NCI-H82 (cell line): ENCODE results near the gene FCHSD2.
"Not testable (repeated sequence)": the region's sequence is repeated elsewhere in the genome, so short reads cannot be mapped to it uniquely, and the experiment has no call there.

ENCODE experiments used
- DNase-seq: peaks from one replicate; lab custom pipeline; 2025; lab: John Stamatoyannopoulos, UW

FCHSD2 gene

DNA sequence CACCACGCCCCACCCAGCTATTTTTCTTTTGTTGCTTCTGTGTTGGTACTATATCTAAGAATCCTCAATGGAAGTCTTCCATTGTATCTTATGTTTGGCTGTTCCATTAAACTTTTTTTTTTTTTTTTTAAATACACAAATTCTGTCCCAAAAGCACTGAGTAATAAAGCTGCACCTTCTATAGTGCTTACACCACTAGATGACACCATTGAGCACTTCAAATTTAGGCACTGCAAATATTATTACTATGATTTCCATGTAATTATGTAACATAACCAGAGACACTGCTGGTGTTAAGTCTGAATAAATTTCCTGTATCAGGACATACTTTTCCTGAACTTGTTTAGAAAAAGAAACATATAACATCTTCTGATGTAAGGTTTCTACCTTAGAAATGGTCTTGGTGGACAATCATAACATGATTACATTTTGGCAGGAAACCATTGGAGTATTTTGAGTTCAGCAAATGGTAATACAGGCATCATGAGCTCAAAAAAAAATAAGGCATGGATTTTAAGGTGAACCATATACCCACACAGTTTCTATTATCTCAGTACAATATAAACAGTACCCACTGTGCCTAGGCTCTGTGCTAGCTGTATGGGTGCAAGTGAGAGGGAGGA is 217.4 kb downstream of the FCHSD2 start:
- no peak for DNase-seq

DNA sequence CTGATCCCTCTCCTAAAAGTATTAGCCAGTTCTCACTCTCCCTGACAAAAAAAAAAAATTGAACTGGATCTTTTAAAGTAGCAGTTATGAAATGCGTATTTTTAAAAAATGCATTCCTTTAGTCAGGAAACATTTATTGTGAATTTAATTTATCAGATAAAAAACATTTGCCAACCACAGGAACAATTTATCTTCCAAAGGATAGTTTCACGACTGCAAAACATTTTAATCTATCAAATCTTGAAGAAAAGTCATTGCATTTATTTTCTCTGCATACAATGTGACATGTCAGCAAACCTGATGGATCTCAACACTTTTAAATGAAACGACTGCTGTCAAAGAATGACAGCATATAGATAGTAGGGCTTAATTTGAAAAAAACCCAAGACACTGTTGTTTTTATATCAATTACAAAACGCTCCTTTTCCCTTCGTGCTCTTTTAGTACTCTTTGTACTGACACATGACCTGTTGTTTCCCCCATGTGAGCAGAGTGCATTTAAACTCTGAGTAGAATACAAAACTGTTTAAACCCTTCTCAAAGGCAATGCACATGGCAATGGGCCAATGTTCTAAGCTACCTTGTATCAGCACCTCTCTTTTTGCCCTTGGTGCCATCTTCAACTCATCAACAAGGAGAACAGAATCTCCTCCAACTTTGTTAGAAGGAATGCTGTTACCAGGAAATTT is 220.9 kb downstream of the FCHSD2 start:
- DNase-seq = no peak

DNA sequence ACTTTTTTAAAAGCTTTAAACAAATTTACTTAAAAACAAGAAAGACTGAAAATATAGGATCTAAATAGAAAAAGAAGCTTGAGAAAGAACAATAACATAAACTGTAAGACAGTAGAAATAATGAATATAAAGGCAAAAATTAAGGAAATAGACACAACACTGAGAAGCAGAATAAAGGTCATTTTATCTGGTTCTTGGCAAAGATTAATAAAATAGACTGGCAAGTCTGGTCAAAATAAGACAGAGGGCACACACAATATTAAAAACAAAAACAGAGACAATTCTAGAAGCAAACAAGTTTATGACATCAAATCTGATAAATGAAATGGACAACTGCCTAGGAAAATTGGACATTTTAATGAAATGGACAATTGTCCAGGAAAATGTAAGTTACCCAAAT is 222.1 kb downstream of the FCHSD2 start:
- no peak for DNase-seq

DNA sequence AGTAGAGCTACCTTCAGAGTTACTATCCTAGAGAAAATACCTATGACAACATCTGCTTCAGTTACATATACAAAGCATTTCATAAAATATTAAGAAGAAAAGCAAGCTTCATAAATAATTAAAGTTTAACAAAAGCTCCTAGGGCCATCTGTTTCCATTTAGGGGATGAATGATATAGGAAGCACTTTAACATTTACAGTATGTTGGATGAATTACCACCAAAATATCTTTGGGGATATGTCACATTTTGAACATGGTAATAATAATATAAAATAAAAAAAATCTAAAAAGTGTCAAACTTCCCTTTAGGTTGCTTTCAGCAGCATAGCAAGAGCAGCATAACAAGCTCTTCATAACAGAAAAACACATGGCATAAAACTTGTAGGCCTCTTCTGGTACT is 223.3 kb downstream of the FCHSD2 start:
- DNase-seq = no peak

DNA sequence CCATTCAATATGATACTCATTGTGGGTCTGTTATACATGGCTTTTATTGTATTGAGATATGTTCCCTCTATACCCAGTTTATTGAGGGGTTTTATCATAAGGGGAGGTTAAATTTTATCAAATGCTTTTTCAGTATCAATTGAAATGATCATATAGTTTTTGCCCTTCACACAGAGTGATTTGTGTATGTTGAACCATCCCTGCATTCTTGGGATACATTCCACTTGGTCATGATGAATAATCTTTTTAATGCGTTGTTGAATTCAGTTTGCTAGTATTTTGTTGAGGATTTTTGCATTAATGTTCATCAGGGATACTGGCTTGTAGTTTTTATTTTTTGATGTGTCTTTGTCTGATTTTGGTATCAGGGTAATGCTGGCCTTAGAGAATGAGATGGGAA is 229.9 kb downstream of the FCHSD2 start:
- no peak for DNase-seq

DNA sequence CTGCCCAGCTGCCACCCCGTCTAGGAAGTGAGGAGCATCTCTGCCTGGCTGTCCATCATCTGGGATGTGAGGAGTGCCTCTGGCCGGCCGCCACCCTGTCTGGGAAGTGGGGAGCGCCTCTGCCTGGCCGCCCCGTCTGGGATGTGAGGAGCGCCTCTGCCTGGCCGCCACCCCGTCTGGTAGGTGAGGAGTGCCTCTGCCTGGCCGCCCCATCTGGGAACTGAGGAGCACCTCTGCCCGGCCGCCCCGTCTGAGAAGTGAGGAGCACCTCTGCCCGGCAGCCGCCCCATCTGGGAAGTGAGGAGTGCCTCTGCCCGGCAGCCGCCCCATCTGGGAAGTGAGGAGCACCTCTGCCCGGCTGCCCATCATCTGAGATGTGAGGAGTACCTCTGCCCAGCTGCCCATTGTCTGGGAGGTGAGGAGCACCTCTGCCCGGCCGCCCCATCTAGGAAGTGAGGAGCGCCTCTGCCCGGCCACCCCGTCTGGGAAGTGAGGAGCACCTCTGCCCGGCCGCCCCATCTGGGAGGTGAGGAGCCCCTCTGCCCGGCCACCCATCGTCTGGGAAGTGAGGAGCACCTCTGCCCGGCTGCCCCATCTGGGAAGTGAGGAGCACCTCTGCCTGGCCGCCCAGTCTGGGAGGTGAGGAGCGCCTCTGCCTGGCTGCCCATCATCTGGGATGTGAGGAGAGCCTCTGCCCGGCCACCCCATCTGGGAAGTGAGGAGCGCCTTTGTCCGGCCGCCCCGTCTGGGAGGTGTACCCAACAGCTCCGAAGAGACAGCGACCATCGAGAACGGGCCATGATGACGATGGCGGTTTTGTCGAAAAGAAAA is 232.3 kb downstream of the FCHSD2 start:
- not testable (repeated sequence) for DNase-seq

DNA sequence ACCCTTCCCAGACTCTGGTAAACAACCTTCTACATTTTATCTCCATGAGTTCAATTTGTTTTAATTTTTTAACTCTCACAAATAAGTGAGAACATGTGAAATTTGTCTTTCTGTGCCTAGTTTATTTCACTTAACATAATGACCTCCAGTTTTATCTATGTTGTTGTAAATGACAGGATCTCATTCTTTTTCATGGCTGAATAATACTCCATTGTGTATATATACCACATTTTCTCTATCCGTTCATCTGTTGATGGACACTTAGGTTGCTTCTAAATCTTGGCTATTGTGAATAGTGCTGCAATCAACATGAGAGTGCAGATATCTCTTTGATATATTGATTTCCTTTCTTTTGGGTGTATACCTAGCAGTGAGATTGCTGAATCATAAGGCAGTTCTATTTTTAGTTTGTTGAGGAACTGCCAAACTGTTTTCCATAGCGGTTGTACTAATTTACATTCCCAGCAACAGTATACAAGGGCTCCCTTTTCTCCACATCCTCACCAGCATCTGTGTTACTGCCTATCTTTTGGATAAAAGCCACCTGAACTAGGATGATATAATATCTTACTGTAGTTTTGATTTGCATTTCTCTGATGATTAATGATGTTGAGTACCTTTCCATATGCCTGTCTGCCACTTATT is 234.0 kb downstream of the FCHSD2 start:
- no peak for DNase-seq

DNA sequence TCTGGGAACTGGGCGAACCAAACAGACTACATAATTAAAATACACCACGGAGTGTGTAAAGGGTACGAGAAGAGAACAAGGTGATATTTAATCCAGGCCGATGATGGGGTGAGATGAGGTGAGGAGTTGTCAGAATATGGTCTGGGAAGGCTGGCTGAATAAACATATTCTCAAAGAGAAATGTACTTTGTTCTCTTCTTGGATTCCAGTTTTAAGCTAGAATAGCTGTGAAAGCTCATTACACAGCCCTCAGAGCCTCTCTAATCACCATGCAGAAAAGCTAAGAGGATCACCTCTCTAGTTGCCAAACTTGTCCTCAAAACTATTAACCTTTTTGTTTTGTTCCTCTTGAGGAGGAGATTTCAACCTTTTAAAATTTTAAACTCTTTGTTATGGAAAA is 238.1 kb downstream of the FCHSD2 start:
- peak; percentile 47 for DNase-seq

DNA sequence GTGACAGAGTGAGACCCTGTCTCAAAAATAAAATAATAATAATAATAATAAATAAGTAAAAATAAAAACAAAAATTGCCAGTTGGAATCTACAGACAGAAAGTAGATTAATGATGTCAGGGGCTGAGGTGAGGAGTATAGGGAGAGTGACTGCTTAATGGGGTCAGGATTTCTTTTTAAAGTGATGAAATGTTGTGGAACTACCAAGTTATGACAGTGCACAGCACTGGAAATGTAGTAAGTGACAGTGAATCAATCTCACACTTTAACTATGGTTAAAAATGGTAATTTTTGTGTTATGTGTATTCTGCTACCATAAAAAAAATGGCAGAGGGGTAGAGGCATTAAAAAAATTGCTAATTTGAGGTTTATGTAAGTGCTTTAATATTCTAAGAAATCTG is 240.7 kb downstream of the FCHSD2 start:
- no peak for DNase-seq

DNA sequence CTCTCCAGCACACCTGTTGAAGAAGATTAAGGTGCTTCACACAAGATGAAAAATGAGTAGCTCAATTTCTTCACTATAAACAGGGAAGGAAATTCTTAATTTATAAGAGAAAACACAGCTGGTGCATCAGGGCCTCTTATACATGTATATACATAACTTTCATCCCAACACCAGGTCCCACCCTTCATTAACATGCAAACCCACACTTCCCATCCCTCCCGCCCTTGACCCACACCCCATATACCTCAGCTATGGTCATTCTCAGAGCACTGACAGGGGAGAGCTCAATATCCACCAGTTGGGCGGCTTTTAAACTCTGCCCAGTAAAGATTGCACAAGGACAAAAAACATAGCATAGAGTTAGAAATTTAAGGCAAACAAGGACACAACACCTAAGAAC is 242.1 kb downstream of the FCHSD2 start:
- DNase-seq = no peak

DNA sequence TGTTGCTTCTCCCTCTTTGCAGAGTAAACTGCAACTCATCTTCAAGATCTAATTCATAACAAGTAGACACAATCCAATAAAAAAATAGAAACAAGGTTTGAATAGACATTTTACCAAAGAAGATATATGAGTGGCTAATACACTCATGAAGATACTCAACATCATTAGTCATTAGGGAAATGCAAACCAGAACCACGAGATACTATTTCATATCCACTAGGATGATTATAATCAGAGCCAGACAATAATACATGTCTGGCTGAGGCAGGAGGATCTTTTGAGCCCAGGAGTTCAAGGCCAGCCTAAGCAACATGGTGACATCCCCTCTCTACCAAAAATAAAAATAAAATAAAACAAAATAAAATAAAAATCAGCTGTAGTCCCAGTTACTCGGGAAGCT is 242.9 kb downstream of the FCHSD2 start:
- DNase-seq = no peak

DNA sequence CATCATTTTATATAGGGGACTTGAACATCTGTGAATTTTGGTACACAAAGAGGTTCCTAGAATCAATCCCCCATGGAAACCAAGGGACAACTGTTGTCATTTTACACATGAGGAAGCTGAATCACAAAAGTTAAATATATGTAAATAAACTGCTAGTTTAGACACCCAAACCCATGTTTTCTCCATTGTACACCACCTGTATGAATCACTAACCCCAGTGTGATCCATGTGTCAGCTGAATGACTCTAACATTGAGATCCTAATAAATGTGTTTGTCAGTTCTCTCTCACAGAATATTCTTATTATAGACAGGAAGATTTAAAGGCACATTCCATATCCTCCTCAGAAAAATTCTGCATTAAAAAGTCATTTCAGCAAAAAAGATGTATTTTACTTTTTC is 244.6 kb downstream of the FCHSD2 start:
- DNase-seq = no peak

DNA sequence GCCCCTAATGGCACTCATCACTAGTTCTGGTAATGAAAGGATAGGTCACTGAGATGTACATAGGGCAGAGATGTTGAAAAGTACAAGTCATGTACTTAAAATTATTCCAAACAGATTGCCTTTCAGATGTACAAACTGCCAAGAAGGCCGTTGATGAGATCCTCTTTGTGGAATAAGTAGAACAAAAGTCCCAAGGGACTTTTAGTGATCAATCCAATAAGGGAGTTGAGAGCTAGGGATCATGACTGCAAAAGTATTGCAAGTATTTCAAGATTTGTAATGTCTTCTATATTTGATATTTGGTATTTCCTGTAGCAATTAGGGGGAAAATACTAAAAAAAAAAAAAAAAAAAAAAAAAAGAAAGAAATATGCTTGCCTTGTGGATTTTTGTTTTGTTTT is 245.7 kb downstream of the FCHSD2 start:
- peak; percentile 57 for DNase-seq

DNA sequence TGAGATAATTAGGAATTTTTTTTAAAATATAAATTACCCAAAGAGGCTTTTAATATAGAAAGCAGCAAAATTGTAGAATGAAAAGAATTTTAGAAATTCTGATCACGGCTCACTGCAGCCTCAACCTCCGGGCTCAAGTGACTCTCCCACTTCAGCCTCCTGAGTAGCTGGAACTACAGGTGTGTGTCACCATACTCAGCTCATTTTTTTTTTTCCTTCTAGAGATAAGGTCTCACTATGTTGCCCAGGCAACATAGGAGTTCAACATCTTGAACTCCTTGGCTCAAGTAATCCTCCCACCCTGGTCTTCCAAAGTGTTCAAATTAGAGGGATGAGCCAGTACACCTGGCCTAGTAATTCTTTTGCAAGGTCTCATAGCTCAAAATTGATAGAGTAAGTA is 251.2 kb downstream of the FCHSD2 start:
- DNase-seq = no peak

DNA sequence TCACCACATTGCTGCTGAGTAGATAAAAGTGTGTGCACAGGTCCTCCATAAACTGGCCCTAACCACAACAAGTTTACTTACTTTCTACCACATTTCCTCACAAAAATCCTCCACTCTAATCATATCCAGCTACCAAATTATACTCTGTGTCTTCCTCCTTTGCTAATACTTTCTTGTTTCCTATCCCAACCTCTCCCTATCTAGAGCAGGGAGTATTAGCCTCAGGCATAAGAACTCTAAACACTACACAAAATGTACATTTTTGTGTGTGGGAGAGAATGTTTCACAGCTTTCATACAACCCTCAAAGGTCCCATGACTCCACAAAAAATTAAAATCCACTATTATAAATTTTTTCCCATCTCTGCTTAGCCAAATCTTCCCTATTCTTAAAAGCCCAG is 255.5 kb downstream of the FCHSD2 start:
- DNase-seq = no peak

DNA sequence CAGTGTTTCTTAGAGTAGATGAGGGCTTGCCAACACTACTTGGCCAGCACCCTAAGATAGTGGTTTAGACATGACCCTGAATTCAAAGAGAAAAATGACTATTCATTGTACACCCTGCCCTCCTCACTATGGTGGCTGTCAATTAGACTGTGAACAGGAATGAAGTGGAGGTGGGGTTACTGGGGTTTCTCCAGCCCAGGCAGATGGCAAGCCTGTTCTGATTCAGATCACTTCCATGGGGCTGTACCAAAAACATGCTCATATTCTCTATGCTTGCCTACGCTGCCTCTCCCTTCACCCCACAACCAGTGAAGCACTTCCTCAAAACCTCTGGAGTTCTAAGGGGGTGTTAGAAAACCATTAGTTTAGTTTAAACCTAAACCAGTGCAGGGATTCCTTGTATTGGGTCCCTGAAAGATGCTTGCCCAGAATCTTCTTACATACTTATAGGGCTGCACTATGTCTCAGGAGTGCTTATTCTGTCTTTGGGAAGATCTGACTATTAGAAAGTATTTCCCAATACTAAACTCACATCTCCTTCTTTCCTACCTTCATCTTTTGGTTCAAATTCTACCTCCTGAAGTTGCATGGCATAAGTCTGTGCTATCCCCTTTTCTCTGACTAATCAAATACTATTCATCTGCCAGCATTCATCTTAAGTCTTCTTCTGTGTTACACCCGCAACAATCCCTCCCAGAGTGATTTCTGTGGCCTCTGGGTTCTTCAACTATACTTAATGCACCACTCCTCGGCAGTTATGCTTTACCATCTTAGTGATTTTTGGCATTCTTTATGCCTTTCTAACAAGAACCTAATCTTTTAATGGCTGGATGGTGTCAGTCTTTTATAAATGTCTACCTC is 256.1 kb downstream of the FCHSD2 start:
- no peak for DNase-seq

DNA sequence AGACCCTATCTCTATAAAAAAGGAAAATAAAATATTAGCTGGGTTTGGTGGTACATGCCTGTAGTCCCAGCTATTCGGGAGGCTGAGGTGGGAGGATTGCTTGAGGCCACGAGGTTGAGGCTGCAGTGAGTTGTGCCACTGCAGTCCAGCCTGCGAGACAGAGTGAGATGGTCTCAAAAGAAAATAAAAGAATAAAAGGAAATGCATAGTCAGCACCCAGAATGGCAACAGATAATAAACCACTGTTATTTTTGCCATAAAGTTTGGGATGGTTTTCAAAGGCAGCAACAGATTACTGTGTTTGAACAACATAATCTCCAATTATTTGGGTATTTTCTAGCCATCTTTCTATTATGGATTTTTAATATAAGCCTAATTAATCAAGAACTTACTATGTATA is 266.0 kb downstream of the FCHSD2 start:
- DNase-seq = no peak

DNA sequence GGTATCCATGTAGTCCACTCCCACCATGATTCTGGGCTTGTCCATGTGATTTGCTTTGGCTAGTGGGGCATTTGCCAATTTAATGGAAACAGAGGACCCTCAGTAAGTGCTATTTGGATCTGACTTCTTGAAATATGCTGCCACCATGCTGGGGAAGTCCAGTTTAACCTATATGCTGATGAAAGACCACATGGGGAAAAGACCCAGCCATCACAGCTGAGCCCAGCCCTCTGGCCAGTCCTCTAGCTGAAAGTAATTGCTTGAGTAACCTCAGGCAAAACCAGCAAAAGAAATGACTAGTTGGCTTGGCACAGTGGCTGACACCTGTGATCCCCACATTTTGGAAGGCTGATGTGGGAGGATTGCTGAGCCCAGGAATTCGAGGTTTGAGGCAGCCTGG is 266.4 kb downstream of the FCHSD2 start:
- DNase-seq = no peak

DNA sequence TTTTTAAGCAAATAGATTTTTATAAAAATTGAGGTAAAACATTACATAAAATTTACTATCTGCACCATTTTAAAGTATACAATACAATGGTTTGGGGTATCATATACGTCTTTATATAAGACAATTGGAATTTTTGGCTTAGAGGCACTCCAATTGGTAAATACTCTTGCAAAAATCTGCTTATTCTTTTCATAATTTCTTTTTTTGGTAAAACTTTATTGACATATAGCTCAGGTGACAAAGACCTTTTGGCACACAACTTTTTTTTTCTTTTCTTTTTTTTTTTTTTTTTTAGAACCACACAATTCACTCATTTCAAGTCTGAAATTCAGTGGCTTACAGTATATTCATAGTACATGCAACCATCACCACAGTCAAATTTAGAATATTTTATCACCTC is 270.1 kb downstream of the FCHSD2 start:
- DNase-seq = no peak

DNA sequence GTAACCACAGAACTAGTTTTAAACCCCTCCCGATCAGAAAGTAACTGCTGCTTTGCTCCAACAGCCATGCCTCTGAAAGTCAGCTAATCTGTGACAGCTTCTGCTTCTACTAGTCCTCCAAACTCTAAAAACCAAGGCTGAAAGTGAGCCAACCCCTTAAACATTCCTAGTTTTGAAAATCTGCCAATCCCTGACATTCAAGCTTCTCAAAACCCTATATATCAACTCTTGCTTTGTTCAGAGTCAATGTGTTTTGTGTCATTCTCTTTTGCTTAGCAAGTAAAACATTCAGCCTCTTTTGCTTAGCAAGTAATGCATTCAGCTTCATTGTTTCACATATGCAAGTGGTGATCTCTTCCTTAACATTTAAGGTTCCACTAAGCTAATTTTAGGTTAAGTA is 271.0 kb downstream of the FCHSD2 start:
- DNase-seq = no peak

DNA sequence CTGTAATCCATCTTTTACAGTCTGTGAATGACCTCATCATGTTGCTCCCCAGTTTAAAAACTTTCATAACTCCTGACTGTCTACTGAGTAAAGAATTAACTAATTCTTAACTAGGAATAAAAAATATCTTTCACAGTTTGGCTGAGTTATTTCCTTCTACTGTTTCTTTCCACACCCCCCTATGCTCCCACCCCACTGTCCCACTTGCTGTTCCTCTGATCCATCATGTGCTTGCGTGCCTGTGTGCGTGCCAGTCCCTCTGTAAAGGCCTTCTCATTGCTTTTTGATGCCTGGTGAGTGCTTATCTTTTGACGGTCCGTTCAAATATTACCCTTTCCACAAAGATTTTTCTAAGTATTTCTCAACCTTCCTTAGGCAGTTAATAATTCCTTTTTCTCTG is 272.3 kb downstream of the FCHSD2 start:
- DNase-seq = no peak

DNA sequence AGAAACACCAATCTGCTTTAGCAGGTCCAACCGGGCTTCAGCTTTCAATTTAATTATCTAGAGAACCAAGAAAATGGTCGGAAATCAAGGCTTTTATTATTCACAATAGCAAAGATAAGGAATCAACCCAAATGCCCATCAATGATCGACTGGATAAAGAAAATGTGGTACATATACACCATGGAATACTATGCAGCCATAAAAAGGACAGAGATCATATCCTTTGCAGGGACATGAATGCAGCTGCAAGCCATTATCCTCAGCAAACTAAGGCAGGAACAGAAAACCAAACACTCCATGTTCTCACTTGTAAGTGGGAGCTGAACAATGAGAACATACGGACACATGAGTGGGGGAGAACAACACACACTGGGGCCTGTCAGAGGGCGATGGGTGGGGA is 274.1 kb downstream of the FCHSD2 start:
- no peak for DNase-seq
